A549 (cell line): Measurements from ENCODE around the gene APBB2. TPM values are rescaled to one million over a fixed set of nuclear protein-coding genes. Genes with fewer than 3 reads are reported as not detected.

ENCODE experiments used
- ATAC-seq, 2 experiments: fragments of 200-7000 bp in 1 of 2; fragments of >200 bp in 1 of 2; cut with Nextera tagmentation in 1 of 2; cut with Tn5 transposase in 1 of 2; 3 replicates each; pipeline versions ENCODE4 v1.8.0 to v1.9.1; 2018 to 2020; ENCODE audit warnings: mild to moderate bottlenecking in 1 of 2, moderate library complexity in 1 of 2
- CTCF ChIA-PET: fragments of 300-600 bp; sonication (Branson Sonifier 250); formaldehyde crosslinking; extraction: SDS; loops from one replicate; lab custom pipeline; 2021; ENCODE audit warnings: antibody characterized with exemption, inconsistent platforms; lab: Yijun Ruan, JAX
- POLR2A ChIA-PET: fragments of 350-600 bp; formaldehyde crosslinking; extraction: SDS; loops from one replicate; lab custom pipeline; 2021; ENCODE audit warnings: antibody characterized with exemption, inconsistent platforms; lab: Yijun Ruan, JAX
- DNase-seq, 2 experiments: peaks; one replicate each; pipeline versions ENCODE4 v3.0.0 to v3.0.0-alpha.2; 2011 to 2016; ENCODE audit warnings: low read depth in 1 of 2, low spot score in 1 of 2
- FAIRE-seq: peaks from 2 replicates; lab custom pipeline; 2011; peaks lifted over from hg19 to GRCh38; lab: Jason Lieb, UNC
- H3K27ac ChIP-seq, 2 experiments: fragments of >200 bp; sonication (Bioruptor Twin); formaldehyde crosslinking; 3 replicates each; pipeline ENCODE4 v1.5.1; 2016 to 2017
- H3K4me1 ChIP-seq: fragments of >200 bp; sonication (Bioruptor Twin); formaldehyde crosslinking; 3 replicates; pipeline ENCODE4 v1.6.1; 2016
- H3K4me2 ChIP-seq: fragments of >200 bp; sonication (Bioruptor Twin); formaldehyde crosslinking; 3 replicates; pipeline ENCODE4 v1.6.1; 2016
- H3K4me3 ChIP-seq: fragments of >200 bp; sonication (Bioruptor Twin); formaldehyde crosslinking; 3 replicates; pipeline ENCODE4 v1.5.1; 2016
- H3K9me3 ChIP-seq: fragments of >200 bp; sonication (Bioruptor Twin); formaldehyde crosslinking; 3 replicates; pipeline ENCODE4 v1.6.1; 2016
- BHLHE40 ChIP-seq: IDR thresholded peaks from 2 replicates; pipeline ENCODE4 v1.6.1; 2012; ENCODE audit warnings: low read depth, low read length, inconsistent platforms
- CBX2 ChIP-seq: fragments of 200-600 bp; sonication (generic); IDR thresholded peaks from 2 replicates; pipeline ENCODE4 v1.6.1; 2016; ENCODE audit warnings: low read depth, mild to moderate bottlenecking, borderline replicate concordance
- CEBPB ChIP-seq, 2 experiments: fragments of >200 bp in 1 of 2; sonication (Bioruptor Twin) in 1 of 2; formaldehyde crosslinking in 1 of 2; IDR thresholded peaks; 2 replicates each; pipeline ENCODE4 v1.6.1; 2012 to 2016
- CHD2 ChIP-seq: fragments of 150-350 bp; IDR thresholded peaks from 2 replicates; pipeline ENCODE4 v1.6.1; 2014; ENCODE audit warnings: low read length; ENCODE audit not compliant: partially characterized antibody
- CHD4 ChIP-seq: fragments of 200-600 bp; sonication (generic); IDR thresholded peaks from 2 replicates; pipeline ENCODE4 v1.6.1; 2016; ENCODE audit warnings: antibody characterized with exemption, mild to moderate bottlenecking, borderline replicate concordance
- E2F6 ChIP-seq: IDR thresholded peaks from 2 replicates; pipeline ENCODE4 v1.6.1; 2012; ENCODE audit warnings: low read depth, borderline replicate concordance
- EHMT2 ChIP-seq: fragments of 200-600 bp; sonication (generic); IDR thresholded peaks from 2 replicates; pipeline ENCODE4 v1.6.1; 2016; ENCODE audit warnings: antibody characterized with exemption, low read depth, mild to moderate bottlenecking, moderate library complexity
- FOSL2 ChIP-seq, 2 experiments: fragments of 450-650 bp in 1 of 2; fragments of >200 bp in 1 of 2; sonication (Bioruptor Twin) in 1 of 2; formaldehyde crosslinking; IDR thresholded peaks; 2 replicates each; pipeline versions ENCODE4 v1.5.0 to v1.6.1; 2016 to 2020; ENCODE audit warnings: mild to moderate bottlenecking in 1 of 2, moderate library complexity in 1 of 2
- HDAC2 ChIP-seq: fragments of 200-600 bp; sonication (generic); IDR thresholded peaks from 2 replicates; pipeline ENCODE4 v1.6.1; 2016
- HEYL ChIP-seq: fragments of 250-450 bp; sonication (Bioruptor Pico); IDR thresholded peaks from 2 replicates; pipeline ENCODE4 v1.8.0; 2021; ENCODE audit warnings: mild to moderate bottlenecking, moderate library complexity
- HOXA7 ChIP-seq: fragments of 250-450 bp; sonication (Bioruptor Pico); IDR thresholded peaks from 2 replicates; pipeline ENCODE4 v1.5.0; 2020; ENCODE audit warnings: mild to moderate bottlenecking, moderate library complexity
- HOXB13 ChIP-seq: fragments of 250-450 bp; sonication (Bioruptor Pico); IDR thresholded peaks from 2 replicates; pipeline ENCODE4 v1.5.0; 2020; ENCODE audit warnings: low read depth, mild to moderate bottlenecking, moderate library complexity
- HOXB5 ChIP-seq: fragments of 250-450 bp; sonication (Bioruptor Pico); IDR thresholded peaks from 2 replicates; pipeline ENCODE4 v1.5.0; 2020; ENCODE audit warnings: mild to moderate bottlenecking, moderate library complexity
- NFE2L2 ChIP-seq: fragments of 150-350 bp; conservative IDR thresholded peaks from 2 replicates; pipeline ENCODE4 v1.6.1; 2014; ENCODE audit warnings: low read length
- PBX3 ChIP-seq: IDR thresholded peaks from 2 replicates; pipeline ENCODE4 v1.6.1; 2012
- POLR2A ChIP-seq: IDR thresholded peaks from 2 replicates; pipeline ENCODE4 v1.6.1; 2012; ENCODE audit warnings: mild to moderate bottlenecking, low read length
- RARB ChIP-seq: fragments of 250-450 bp; sonication (Bioruptor Pico); IDR thresholded peaks from 2 replicates; pipeline ENCODE4 v1.8.0; 2021; ENCODE audit warnings: mild to moderate bottlenecking, moderate library complexity
- ZSCAN20 ChIP-seq: fragments of 250-450 bp; sonication (Bioruptor Pico); IDR thresholded peaks from 2 replicates; pipeline ENCODE4 v1.8.0; 2022; ENCODE audit warnings: mild to moderate bottlenecking, moderate library complexity
- WGBS: methylation state at CpG from one replicate; pipeline ENCODE4 v1.1.6; 2017; ENCODE audit errors: missing lambda C conversion rate; 5-methylcytosine and 5-hydroxymethylcytosine counted together
- polyA plus RNA-seq, 4 experiments: library from polyadenylated mRNA; depleted of rRNA in 3 of 4; stranded (reverse); fragments of >200 nt; fragmentation: RNase III in 1 of 4; extraction: RNeasy Plus Mini Kit Qiagen cat#74134 plus additional on column Dnase treatment in 1 of 4; gene quantifications; 2 replicates in 3 of 4; 3 replicates in 1 of 4; pipeline ENCODE4 v1.2.3, GENCODE V29; 2011 to 2017
- TF ChIP-seq, protein P1 (sequence below): fragments of 250-450 bp; sonication (Bioruptor Pico); IDR thresholded peaks from 2 replicates; pipeline ENCODE4 v1.5.0; 2021; ENCODE audit warnings: mild to moderate bottlenecking, moderate library complexity, borderline replicate concordance
- TF ChIP-seq, protein P2 (sequence below): fragments of >200 bp; sonication (Bioruptor Twin); formaldehyde crosslinking; IDR thresholded peaks from 3 replicates; pipeline ENCODE4 v1.5.1; 2016
- TF ChIP-seq, protein P3 (sequence below): fragments of >200 bp; sonication (Bioruptor Twin); formaldehyde crosslinking; IDR thresholded peaks from 2 replicates; pipeline ENCODE4 v1.6.1; 2016

APBB2 gene
- polyA plus RNA-seq, 2 of the 4 experiments (the other 2 are of a cell fraction), result 8.3 to 31.9 TPM

GRCh38 chr4:40888933-40889332 lies 325.4 kb downstream of the APBB2 start:
- no peak for ATAC-seq
- Histone ChIP-seq H3K4me3 (no peak overlapping the region), H3K9me3 (no peaks in the 10 kb centered on the region), H3K4me2 (no peak overlapping the region), H3K27ac (no peak overlapping the region), H3K4me1 (no peaks in the 10 kb centered on the region)
- no peak for FAIRE-seq
- 96% methylated on average over 5 of the region's 5 CpGs for WGBS
- CTCF ChIA-PET, result interaction anchor here (1.2 to 2.1 kb wide), 4 partner anchors 9 to 153 kb away, joined by 3 to 13 read pairs (median 4); no protein-coding TSS in a partner anchor
- DNase-seq, result no peak
- TF ChIP-seq HOXB13, result no peak
- TF ChIP-seq PBX3, result no peak
- no peak for TF ChIP-seq CHD2
- no peak for TF ChIP-seq HOXB5 (CRISPR knock-in tag)
- TF ChIP-seq NFE2L2, result no peak
- TF ChIP-seq HOXA7 (CRISPR knock-in tag), result no peak
- no peak for TF ChIP-seq FOSL2 (IDR thresholded peaks at IDR 0.05)
- TF ChIP-seq FOSL2 (CRISPR knock-in tag; IDR thresholded peaks at IDR 0.05), result no peak
- TF ChIP-seq ZSCAN20, result no peak
- no peak for TF ChIP-seq POLR2A
- TF ChIP-seq BHLHE40, result no peak
- TF ChIP-seq, protein P1, sequence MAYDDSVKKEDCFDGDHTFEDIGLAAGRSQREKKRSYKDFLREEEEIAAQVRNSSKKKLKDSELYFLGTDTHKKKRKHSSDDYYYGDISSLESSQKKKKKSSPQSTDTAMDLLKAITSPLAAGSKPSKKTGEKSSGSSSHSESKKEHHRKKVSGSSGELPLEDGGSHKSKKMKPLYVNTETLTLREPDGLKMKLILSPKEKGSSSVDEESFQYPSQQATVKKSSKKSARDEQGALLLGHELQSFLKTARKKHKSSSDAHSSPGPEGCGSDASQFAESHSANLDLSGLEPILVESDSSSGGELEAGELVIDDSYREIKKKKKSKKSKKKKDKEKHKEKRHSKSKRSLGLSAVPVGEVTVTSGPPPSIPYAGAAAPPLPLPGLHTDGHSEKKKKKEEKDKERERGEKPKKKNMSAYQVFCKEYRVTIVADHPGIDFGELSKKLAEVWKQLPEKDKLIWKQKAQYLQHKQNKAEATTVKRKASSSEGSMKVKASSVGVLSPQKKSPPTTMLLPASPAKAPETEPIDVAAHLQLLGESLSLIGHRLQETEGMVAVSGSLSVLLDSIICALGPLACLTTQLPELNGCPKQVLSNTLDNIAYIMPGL (CRISPR knock-in tag), result no peak
- no peak for TF ChIP-seq CHD4
- TF ChIP-seq, protein P2, sequence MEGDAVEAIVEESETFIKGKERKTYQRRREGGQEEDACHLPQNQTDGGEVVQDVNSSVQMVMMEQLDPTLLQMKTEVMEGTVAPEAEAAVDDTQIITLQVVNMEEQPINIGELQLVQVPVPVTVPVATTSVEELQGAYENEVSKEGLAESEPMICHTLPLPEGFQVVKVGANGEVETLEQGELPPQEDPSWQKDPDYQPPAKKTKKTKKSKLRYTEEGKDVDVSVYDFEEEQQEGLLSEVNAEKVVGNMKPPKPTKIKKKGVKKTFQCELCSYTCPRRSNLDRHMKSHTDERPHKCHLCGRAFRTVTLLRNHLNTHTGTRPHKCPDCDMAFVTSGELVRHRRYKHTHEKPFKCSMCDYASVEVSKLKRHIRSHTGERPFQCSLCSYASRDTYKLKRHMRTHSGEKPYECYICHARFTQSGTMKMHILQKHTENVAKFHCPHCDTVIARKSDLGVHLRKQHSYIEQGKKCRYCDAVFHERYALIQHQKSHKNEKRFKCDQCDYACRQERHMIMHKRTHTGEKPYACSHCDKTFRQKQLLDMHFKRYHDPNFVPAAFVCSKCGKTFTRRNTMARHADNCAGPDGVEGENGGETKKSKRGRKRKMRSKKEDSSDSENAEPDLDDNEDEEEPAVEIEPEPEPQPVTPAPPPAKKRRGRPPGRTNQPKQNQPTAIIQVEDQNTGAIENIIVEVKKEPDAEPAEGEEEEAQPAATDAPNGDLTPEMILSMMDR, result no peak
- POLR2A ChIA-PET, result no interaction called here

- no peak for FAIRE-seq
- no peak for ATAC-seq
- 84% methylated on average over 10 of the region's 10 CpGs for WGBS
- ChIA-PET POLR2A (no interaction called here), CTCF (interaction anchor here (1.2 to 2.1 kb wide), 4 partner anchors 10 to 152 kb away, joined by 3 to 13 read pairs (median 4); no protein-coding TSS in a partner anchor)
- TF ChIP-seq RARB (CRISPR knock-in tag) (no peak), CEBPB (IDR thresholded peaks at IDR 0.05) (no peak), PBX3 (no peak), HDAC2 (no peak), CBX2 (no peak), EHMT2 (no peak), HEYL (CRISPR knock-in tag) (no peak), E2F6 (no peak)
- TF ChIP-seq, protein P3, sequence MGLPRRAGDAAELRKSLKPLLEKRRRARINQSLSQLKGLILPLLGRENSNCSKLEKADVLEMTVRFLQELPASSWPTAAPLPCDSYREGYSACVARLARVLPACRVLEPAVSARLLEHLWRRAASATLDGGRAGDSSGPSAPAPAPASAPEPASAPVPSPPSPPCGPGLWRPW, result no peak
- Histone ChIP-seq H3K27ac (no peak overlapping the region), H3K4me1 (no peaks in the 10 kb centered on the region), H3K4me3 (no peak overlapping the region), H3K4me2 (no peak overlapping the region), H3K9me3 (no peaks in the 10 kb centered on the region)
- no peak for DNase-seq
These were observed 326.6 kb downstream of the APBB2 start for GRCh38 chr4:40887764-40888131.
